ENCODE results near the gene SDHAF3.

Gene SDHAF3

GRCh38 chr7:97138830-97139229 lies 21.3 kb downstream of the SDHAF3 start:
- CTCF ChIA-PET: no interaction called here
- POLR2A ChIA-PET: no interaction called here

GRCh38 chr7:97145068-97145467 lies 27.6 kb downstream of the SDHAF3 start:
- Histone ChIP-seq H3K9me3 (ENCODE audit: control insufficient read depth, insufficient read depth, low read depth, low read length) (no peaks in the 10 kb centered on the region), H3K4me3 (ENCODE audit: low read depth, low read length) (no peak overlapping the region), H3K4me1 (ENCODE audit: control insufficient read depth, insufficient read depth, low read length) (0 out of 2 replicates have a peak, but pooled peaks cover 2% of the 10 kb centered on the region), H3K27ac (ENCODE audit: extremely low read depth, low read depth, low read length) (no peak overlapping the region), H3K36me3 (ENCODE audit: control insufficient read depth in 2 of 2, insufficient read depth in 1 of 2, low read length in 2 of 2) (no peaks in the 10 kb centered on the region; a peak in 1 of 3 replicates)
- no peak for TF ChIP-seq ZNF354C (tag by site-specific recombination; IDR thresholded peaks at IDR 0.05; ENCODE audit: borderline replicate concordance, low read depth)
- TF ChIP-seq ZNF398 (tag by site-specific recombination; IDR thresholded peaks at IDR 0.05): no peak
- no peak for TF ChIP-seq ZNF223 (tag by site-specific recombination; IDR thresholded peaks at IDR 0.05)
- peak; percentile 95 for TF ChIP-seq ZNF664 (tag by site-specific recombination; IDR thresholded peaks at IDR 0.05)
- TF ChIP-seq ZNF214 (tag by site-specific recombination; IDR thresholded peaks at IDR 0.05; ENCODE audit: borderline replicate concordance): no peak
- no peak for TF ChIP-seq HIC1 (tag by site-specific recombination; IDR thresholded peaks at IDR 0.05)
- peak; percentile 31; the same call in 1 of the 2 replicates for TF ChIP-seq CTCF (tag by site-specific recombination; IDR thresholded peaks at IDR 0.05)
- no peak for TF ChIP-seq KLF7 (tag by site-specific recombination; IDR thresholded peaks at IDR 0.05; ENCODE audit: borderline replicate concordance)
- no peak for TF ChIP-seq IKZF3 (tag by site-specific recombination; IDR thresholded peaks at IDR 0.05)
- TF ChIP-seq ZNF510 (tag by site-specific recombination; IDR thresholded peaks at IDR 0.05; ENCODE audit: insufficient replicate concordance): no peak
- TF ChIP-seq ZNF768 (tag by site-specific recombination; IDR thresholded peaks at IDR 0.05): no peak
- no peak for TF ChIP-seq PBX3 (CRISPR knock-in tag; IDR thresholded peaks at IDR 0.05)
- no peak for TF ChIP-seq ZNF341 (tag by site-specific recombination; IDR thresholded peaks at IDR 0.05; ENCODE audit: low read depth)
- TF ChIP-seq ZNF677 (tag by site-specific recombination; IDR thresholded peaks at IDR 0.05): no peak
- no peak for TF ChIP-seq ZBTB1 (tag by site-specific recombination; IDR thresholded peaks at IDR 0.05)
- no peak for TF ChIP-seq ZSCAN16 (tag by site-specific recombination; IDR thresholded peaks at IDR 0.05)
- no peak for TF ChIP-seq ZNF660 (tag by site-specific recombination; IDR thresholded peaks at IDR 0.05)
- TF ChIP-seq ZNF654 (tag by site-specific recombination; IDR thresholded peaks at IDR 0.05; ENCODE audit: low read depth): peak; percentile 72
- no peak for TF ChIP-seq ZNF362 (tag by site-specific recombination; IDR thresholded peaks at IDR 0.05)
- TF ChIP-seq ZNF292 (tag by site-specific recombination; IDR thresholded peaks at IDR 0.05; ENCODE audit: borderline replicate concordance, low read depth): no peak
- no peak for TF ChIP-seq MYNN (tag by site-specific recombination; IDR thresholded peaks at IDR 0.05; ENCODE audit: borderline replicate concordance)
- no peak for TF ChIP-seq ZNF423 (tag by site-specific recombination; IDR thresholded peaks at IDR 0.05)
- no peak for TF ChIP-seq ZNF701 (tag by site-specific recombination; IDR thresholded peaks at IDR 0.05)
- no peak for TF ChIP-seq ZFP69B (tag by site-specific recombination; IDR thresholded peaks at IDR 0.05)
- TF ChIP-seq ZNF501 (tag by site-specific recombination; IDR thresholded peaks at IDR 0.05): no peak
- ChIA-PET CTCF (interaction anchor here (0.6 to 1.0 kb wide), 6 partner anchors 11 to 712 kb away, joined by 3 to 5 read pairs (median 4); no protein-coding TSS in a partner anchor), POLR2A (interaction anchor here (1.0 kb wide), 1 partner anchor 28 kb away, joined by 3 read pairs; the partner anchor contains the start of gene SDHAF3)

More at GRCh38 chr7:97138830-97139229, 21.3 kb downstream of the SDHAF3 start:
- Histone ChIP-seq H3K4me1 (ENCODE audit: control insufficient read depth, insufficient read depth, low read length) (no peaks in the 10 kb centered on the region), H3K9me3 (ENCODE audit: control insufficient read depth, insufficient read depth, low read depth, low read length) (no peaks in the 10 kb centered on the region), H3K36me3 (ENCODE audit: control insufficient read depth in 2 of 2, insufficient read depth in 1 of 2, low read length in 2 of 2) (peaks cover 0 to 4% of the 10 kb centered on the region in 2 experiments; a peak in 1 of 3 replicates), H3K4me3 (ENCODE audit: low read depth, low read length) (no peak overlapping the region), H3K27ac (ENCODE audit: extremely low read depth, low read depth, low read length) (no peak overlapping the region)
- TF ChIP-seq ZNF133 (tag by site-specific recombination; IDR thresholded peaks at IDR 0.05) (no peak), ZFP37 (tag by site-specific recombination; IDR thresholded peaks at IDR 0.05) (no peak), ZSCAN30 (tag by site-specific recombination; IDR thresholded peaks at IDR 0.05) (no peak), ZNF37A (tag by site-specific recombination; IDR thresholded peaks at IDR 0.05) (no peak), HOXC10 (CRISPR knock-in tag; IDR thresholded peaks at IDR 0.05) (no peak), ZXDB (tag by site-specific recombination; IDR thresholded peaks at IDR 0.05) (no peak), ZSCAN23 (tag by site-specific recombination; IDR thresholded peaks at IDR 0.05) (no peak), ZNF23 (tag by site-specific recombination; IDR thresholded peaks at IDR 0.05; ENCODE audit: borderline replicate concordance) (no peak), ZNF561 (tag by site-specific recombination; IDR thresholded peaks at IDR 0.05; ENCODE audit: borderline replicate concordance) (no peak), ZNF473 (tag by site-specific recombination; IDR thresholded peaks at IDR 0.05) (no peak), KLF10 (tag by site-specific recombination; IDR thresholded peaks at IDR 0.05) (no peak)

Measured in HEK293 (cell line).